GF-D8 (cell line): ENCODE measurements around the gene ZNF74.
"Not testable (repeated sequence)": the region's sequence is repeated elsewhere in the genome, so short reads cannot be mapped to it uniquely, and the experiment has no call there.

ENCODE experiments used
- DNase-seq: peaks from one replicate; lab custom pipeline; 2025; lab: John Stamatoyannopoulos, UW

The ZNF74 gene

DNA sequence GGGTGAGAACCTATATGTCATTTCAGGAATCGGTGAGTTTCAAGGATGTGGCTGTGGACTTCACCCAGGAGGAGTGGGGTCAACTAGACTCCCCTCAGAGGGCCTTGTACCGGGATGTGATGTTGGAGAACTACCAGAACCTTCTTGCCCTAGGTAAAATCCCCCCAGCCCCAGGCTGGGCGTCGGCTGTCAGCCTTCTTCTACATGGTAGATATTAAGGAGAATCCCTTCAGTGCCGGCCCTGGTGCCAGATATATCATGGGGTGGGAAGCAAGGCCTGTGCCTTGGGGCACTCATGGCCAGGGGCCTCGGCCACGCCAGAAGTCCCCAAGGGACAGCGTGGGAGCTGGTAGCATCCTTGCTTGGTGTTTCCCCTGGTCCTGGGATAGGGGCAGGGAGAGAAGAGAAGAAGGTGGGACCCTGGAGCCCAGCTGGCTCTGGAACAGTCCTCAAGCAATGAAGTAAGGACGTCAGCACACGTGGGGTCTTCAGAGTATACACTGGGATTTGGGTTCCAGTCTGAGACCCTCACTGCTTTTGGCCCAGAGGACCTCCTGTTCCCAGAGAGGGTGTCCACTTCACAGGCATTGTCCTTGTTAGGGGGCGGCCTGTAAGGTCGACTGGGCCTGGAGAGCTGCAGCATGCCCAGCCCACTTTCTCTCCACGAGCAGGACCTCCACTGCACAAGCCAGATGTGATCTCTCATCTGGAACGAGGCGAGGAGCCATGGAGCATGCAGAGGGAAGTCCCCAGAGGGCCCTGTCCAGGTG, 6.8 kb downstream of the ZNF74 start:
- no peak for DNase-seq

DNA sequence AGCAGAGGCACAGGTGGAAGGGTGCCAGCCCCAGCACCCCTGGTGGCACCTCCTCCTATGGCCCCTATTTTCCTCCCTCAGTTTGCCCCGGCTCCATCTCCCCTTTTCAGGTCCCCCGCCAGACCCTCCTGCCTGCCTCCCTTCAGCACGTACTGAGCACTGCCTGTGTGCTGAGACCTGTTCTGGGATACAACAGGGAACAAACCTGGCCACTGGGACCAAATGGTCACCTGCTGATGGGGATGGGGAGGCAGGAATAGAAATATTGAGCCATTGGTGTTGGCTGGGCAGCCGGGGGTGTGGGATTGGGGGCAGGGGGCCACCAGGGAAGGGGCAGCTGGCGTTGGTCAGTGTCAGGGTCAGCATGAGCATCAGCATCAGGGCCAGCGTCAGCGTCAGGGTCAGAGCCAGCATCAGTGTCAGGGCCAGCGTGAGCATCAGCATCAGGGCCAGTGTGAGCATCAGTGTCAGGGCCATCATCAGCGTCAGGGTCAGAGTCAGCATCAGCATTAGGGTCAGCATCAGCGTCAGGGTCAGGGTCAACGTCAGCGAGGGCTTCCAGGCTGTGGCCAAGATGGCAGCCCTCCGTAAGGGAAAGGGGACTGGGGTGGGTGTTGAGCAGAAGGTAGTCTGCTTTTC, 7.5 kb downstream of the ZNF74 start:
- DNase-seq = no peak

DNA sequence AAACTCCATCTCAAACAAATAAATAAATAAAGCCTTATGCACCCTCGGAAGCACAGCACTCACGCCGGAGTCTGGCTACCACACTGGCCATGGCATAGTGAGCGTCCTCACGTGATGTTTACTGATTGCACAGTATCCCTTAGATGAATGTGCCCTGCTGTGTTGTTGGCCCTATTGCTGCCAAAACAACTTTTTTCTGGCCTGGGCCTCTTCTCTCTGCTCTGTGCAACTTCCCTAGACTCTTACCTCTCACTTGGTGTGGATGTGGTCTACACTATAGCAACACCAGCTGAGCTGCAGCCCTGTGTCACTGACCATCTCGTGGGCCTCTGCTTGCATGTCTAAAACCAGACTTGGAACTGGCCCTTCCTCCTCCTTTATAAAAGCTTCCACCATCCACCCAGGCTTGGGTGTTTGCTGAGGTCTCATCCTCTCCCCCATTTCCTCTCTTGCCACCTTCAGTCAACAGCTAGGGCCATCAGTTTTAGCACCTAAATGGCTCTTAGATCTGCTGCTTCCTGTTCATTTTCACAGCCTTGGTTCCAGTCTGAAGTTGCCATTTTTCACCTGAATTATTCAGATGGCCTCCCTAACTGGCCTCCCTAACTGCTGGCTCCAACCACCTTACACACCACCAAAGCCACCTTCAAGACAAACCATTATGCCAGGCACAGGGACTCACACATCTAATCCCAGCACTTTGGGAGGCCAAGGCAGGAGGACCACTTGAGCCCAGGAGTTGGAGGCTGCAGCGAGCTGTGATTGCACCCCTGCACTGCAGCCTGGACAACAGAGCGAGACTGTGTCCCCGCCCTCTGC, 9.2 kb downstream of the ZNF74 start:
- no peak for DNase-seq

DNA sequence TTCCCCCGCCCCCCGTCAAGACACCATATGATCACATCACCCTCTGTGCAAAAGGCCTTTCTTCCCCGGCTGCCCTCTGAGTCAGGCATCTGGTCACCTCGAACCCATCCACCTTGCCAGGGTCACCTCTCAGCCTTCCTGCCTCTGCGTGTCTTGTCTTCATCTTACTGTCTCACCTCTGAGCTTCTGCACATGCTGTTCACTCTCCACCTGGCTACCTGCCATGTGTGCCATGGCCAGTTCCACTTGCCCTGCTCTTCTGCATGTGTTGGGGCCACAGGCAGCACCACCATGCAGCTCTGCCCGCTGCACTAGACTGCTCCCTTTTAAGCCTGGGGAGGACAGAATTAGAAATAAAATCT, 9.8 kb downstream of the ZNF74 start:
- no peak for DNase-seq

DNA sequence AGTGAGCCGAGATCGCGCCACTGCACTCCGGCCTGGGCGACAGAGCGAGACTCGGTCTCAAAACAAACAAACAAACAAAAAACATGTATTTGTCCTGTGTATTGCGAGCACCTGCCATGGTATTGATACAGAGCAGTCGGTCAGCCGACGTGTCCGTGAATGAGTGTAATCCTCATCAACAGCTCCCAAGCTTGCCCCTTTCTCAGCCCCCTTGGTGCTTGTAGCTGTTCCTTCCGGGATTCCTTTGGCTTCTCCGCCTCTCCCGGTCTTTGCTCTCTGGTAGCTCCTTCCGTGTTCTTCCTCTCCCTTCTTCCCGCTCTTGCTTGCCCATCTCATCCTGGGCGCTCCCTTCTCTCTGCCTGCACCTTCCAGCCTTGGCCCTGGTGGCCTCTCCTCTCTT, 10.9 kb downstream of the ZNF74 start:
- no peak for DNase-seq

DNA sequence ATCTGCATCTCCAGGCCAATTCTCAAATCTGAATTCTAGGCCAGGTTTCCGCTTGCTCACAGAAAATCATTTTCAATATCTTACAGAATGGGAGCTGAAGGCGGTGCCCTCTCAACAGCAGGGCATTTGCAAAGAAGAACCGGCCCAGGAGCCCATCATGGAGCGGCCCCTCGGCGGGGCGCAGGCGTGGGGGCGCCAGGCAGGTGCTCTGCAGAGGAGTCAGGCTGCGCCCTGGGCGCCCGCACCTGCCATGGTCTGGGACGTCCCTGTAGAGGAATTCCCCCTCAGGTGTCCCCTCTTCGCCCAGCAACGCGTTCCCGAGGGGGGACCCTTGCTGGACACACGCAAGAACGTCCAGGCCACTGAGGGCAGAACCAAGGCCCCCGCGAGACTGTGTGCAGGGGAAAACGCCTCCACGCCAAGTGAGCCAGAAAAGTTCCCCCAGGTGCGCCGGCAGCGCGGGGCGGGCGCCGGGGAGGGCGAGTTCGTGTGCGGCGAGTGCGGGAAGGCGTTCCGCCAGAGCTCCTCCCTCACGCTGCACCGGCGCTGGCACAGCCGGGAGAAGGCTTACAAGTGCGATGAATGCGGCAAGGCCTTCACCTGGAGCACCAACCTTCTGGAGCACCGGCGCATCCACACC, 11.5 kb downstream of the ZNF74 start:
- DNase-seq = no peak

DNA sequence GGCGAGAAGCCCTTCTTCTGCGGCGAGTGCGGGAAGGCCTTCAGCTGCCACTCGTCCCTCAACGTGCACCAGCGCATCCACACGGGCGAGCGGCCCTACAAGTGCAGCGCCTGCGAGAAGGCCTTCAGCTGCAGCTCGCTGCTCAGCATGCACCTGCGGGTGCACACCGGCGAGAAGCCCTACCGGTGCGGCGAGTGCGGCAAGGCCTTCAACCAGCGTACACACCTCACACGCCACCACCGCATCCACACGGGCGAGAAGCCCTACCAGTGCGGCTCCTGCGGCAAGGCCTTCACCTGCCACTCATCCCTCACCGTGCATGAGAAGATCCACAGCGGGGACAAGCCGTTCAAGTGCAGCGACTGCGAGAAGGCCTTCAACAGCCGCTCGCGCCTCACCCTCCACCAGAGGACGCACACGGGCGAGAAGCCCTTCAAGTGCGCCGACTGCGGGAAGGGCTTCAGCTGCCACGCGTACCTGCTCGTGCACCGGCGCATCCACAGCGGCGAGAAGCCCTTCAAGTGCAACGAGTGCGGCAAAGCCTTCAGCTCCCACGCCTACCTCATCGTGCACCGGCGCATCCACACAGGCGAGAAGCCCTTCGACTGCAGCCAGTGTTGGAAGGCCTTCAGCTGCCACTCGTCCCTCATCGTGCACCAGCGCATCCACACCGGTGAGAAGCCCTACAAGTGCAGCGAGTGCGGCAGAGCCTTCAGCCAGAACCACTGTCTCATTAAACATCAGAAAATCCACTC, 12.2 kb downstream of the ZNF74 start:
- no peak for DNase-seq

DNA sequence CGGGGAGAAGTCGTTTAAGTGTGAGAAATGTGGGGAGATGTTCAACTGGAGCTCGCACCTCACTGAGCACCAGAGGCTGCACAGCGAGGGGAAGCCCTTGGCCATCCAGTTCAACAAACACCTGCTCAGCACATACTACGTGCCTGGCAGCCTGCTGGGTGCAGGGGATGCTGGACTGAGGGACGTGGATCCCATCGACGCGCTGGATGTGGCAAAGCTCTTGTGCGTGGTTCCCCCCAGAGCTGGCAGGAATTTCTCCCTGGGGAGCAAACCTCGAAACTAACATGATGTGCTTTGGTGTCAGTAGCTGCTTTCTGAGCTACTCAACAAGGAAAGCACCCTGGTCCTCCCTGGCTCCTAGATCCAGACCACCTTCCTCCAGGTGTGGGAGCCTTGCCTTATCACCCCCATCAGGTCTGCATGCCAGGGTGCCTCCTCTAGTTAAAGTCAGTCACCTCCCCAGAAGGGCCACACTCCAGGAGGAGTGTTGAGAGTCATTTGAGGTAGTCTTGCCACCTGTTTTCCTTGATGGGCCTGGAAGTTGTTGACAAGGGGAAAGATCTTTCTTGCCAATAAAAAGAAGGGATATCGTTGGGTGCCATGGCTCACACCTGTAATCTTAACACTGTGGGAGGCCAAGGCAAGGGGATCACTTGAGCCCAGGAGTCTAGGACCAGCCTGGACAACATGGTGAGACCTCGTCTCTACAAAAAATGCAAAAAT, 12.9 kb downstream of the ZNF74 start:
- DNase-seq = no peak

DNA sequence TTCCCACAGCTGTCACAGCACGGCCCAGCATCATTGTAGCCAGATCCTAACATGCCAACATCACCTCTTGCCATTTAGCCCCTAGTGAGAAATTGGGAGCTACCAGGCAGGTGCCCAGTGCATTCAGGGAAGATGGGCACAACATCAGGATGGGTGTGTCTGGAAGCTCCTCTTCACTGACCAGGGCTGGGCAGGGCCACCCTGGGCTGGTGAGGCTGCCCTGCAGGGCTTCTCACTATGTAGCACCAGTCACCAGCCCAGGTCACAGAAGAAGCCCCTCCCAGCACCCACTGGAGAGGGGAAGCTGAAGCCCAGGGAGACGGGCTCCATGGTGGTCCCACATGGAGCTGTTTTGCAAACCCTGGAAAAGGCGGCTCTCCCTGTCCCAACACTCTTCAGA, 13.9 kb downstream of the ZNF74 start:
- DNase-seq = no peak

DNA sequence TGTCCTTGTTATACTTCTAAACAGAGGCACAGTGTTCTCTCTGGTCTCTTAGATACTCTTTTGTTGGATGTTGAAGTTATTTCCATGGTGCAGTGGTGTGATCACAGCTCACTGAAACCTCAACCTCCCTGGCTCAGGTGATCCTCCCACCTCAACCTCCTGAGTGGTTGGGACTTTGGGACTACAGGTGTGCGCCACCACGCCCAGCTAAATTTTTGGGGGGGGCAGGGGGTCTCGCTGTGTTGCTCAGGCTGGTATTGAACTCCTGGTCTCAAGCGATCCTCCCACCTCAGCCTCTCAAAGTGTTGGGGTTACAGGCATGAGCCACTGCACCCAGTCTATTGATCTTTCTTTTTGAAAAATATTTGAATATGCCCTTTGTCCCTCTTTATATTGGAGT, 14.9 kb downstream of the ZNF74 start:
- no peak for DNase-seq

DNA sequence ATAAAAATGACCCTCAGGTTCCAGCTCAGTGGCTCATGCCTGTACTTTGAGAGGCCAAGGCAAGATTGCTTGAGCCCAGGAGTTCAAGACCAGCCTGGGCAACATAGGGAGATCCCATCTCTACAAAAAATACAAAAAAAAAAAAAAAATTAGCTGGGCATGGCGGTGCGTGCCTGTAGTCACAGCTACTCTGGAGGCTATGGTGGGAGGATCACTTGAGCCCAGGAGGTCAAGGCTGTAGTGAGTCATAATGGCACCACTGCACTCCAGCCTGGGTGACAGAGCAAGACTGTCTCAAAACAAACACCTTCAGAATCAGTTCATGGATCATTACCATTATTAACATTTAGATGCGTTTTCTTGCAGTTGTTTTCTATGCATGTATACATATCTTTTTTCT, 15.4 kb downstream of the ZNF74 start:
- not testable (repeated sequence) for DNase-seq

DNA sequence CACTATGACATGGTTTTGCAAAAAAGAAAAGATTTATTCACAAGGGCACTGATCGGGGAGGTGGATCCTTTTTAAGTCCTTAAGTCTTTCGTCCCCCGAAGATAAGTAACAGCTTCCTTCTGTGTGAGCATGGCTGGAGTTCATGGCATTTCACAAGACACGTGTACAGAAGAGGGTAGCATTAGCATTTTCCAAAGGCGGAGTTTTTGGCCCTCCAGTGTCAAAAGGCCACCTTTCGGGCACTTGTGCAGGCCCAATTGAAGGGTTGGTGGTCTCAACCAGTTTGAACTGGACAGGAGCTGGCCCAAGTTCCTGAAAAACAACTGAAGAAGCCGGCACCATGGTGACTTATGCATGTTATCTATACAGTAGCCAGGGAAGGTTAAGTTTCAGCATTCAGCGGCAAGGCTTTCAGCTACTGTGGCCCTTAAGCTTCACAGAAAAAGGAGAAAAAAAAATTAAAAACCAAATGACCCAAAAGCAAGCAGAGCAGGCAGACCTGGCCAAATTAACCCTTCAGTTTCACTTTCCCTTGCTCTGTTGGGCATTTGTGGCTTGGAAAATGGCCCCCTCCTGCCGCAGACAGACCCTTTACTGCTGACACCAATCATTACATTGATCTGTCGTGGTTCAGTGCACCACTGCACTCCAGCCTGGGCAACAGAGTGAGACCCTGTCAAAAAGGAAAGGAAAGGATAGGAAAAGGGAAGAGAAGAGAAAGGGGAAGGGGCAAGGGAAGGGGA, 18.7 kb downstream of the ZNF74 start:
- no peak for DNase-seq

DNA sequence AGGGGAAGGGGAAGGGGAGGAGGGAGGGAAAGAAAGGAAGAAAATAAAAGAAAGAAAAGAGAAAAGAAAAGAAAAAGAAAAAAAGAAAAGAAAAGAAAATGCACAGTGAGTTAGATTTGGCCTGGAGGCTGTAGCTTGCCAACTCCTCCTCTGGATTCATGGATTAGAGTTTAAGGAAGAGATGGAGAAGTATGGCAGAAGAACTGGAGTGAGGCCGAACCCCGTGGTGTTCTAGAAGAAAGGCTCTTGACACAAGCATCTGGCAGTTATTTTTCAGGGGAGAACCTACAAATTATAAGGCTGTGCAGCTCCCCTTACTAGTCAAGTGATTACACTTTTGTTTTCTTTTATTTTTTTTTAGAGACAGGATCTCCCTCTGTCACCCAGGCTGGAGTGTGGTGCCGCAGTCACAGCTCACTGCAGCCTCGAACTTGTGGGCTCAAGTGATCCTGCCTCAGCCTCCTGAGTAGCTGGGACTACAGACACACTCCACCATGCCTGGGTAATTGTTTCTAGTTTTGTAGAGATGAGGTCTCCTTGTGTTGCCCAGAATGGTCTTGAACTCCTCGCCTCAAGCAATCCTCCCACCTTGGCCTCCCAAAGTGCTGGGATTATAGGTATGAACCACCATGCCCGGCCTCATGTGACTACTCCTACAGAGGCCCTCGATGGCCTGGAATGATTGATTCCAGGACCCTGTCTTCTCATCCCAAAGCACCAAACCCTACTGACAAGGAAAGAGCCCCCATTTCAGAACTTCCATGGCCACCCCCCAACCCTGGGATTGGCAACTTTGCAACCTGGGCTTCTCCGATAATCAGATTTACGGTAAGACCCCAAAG, 19.5 kb downstream of the ZNF74 start:
- DNase-seq = no peak

DNA sequence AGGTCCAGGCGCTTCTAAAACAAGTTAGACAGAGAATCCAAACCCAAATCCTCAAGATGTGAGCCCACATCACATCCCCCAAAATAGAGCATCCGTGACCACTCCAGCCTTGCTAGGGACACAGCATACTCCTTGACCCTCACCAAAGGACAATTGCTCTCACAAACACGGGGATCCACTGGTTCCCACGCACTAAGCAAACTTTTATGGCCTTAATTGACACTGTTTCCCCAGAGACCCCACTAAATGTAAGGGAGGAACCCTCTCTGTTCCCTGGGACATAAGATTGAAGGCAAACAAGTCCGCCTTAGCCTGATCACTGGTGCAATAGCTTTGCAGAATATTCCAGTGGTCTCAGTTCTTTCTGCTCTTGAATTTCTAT, 20.1 kb downstream of the ZNF74 start:
- no peak for DNase-seq

DNA sequence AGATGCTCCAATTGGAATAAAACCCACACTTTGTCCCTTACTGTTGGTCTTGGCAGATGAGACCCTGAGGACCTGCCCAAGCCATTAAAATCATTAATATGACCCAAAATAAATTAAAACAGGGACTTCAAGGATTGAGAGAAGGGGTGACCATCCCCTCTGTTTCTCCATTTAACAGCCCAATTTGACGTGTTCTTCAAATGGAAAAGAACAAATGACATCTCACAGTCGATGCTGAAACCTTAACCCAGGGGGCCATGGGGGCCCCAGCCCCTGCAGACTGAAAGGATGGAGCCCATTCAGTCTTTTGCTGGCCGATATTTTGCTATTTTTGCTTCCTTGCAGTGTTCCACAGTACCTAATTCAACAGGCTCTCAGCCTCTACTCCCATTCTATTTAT, 20.5 kb downstream of the ZNF74 start:
- no peak for DNase-seq

DNA sequence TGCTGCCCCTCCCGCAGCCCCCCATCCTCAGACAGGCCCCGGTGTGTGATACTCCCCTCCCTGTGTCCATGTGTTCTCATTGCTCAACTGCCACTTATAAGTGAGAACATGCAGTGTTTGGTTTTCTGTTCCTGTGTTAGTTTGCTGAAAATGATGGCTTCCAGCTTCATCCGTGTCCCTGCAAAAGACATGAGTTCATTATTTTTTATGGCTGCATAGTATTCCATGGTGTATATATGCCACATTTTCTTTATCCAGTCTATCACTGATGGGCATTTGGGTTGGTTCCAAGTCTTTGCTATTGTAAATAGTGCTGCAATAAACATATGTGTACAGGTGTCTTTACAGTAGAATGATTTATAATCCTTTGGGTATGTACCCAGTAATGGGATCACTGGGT, 21.3 kb downstream of the ZNF74 start:
- not testable (repeated sequence) for DNase-seq

DNA sequence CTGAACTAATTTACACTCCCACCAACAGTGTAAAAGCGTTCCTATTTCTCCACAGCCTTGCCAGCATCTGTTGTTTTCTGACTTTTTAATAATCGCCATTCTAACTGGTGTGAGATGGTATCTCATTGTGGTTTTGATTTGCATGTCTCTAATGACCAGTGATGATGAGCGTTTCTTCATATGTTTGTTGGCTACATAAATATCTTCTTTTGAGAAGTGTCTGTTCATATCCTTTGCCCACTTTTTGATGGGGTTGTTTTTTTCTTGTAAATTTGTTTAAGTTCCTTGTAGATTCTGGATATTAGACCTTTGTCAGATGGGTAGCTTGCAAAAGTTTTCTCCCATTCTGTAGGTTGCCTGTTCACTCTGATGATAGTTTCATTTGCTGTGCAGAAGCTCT, 21.7 kb downstream of the ZNF74 start:
- not testable (repeated sequence) for DNase-seq

DNA sequence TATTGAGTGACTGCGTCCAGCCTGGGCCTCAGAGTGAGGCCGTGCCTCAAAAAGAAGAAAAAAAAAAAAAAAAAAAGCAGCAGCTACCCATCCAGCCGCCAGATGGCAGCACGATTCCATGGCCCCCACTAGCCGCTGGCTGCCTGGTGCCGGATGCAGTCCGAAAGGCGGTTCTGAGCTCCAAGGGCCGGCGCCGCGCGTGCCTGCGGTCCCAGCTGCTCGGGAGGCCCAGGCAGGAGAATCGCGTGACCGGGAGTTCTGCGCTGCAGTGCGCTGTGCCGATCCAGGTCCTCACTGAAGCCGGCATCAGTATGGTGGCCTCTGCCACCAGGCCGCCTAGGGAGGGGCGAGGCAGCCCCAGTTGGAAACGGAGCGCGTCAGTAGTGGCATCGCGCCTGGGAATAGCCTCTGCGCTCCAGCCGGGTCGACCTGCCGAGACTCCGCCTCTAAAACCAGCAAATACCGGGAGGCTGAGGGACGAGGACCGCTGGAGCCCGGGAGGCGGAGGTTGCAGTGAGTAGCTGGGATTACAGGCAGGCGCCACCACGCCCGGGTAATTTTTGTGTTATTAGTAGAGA, 24.3 kb downstream of the ZNF74 start:
- DNase-seq = no peak

DNA sequence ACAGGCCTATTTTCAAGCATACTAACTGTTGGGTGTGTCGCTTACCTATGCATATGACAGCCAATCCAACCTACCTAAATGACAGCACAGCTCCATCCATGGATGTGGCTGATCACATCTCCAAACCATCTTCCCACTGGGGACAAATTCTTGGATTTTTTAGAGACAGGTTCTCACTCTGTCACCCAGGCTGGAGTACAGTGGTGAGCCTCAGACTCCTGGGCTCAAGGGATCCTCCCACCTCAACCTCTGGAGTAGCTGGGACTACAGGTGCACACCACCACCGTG, 25.7 kb downstream of the ZNF74 start:
- no peak for DNase-seq
